ENCODE data around the gene B3GALT5. TPM values are rescaled to one million over a fixed set of nuclear protein-coding genes. Genes with fewer than 3 reads are reported as not detected.

The B3GALT5 gene
- total and polyA plus RNA-seq, 2 donors (not counting 1 experiment from before 2014, with no cell fraction given), result not detected

GRCh38 chr21:39597595-39597994 lies 15.1 kb upstream of the B3GALT5 start:
- H3K27me3 ChIP-seq (replicated peaks in 1 of 4; ENCODE audit: control extremely low read depth in 1 of 4, control insufficient read depth in 3 of 4, insufficient read depth in 4 of 4, low read length in 3 of 4), result no peaks in the 10 kb centered on the region
- Mint-ChIP-seq H3K27ac (no peak overlapping the region), H3K27me3 (peaks cover 6% of the 10 kb centered on the region), H3K4me3 (no peak overlapping the region), H3K9me3 (ENCODE audit: insufficient read depth) (no peaks in the 10 kb centered on the region), H3K4me1 (no peaks in the 10 kb centered on the region)
- DNase-seq (no peak), ATAC-seq (ENCODE audit: low read depth) (no peak)
- H2AFZ ChIP-seq (ENCODE audit: insufficient read depth, low read depth, low read length, poor library complexity, severe bottlenecking), result no peak overlapping the region
- TF ChIP-seq EZH2 (IDR thresholded peaks at IDR 0.05; ENCODE audit: borderline replicate concordance, insufficient read depth, low read depth, low read length, poor library complexity, severe bottlenecking) (no peak), CTCF (IDR thresholded peaks at IDR 0.05) (no peak)
- H3K9ac ChIP-seq (ENCODE audit: low read length), result no peak overlapping the region
- no peaks in the 10 kb centered on the region for H3K4me1 ChIP-seq (ENCODE audit: control insufficient read depth in 2 of 2, insufficient read depth in 2 of 2, low read length in 2 of 2)
- no peaks in the 10 kb centered on the region for H3K36me3 ChIP-seq (replicated peaks in 1 of 2; ENCODE audit: control extremely low read depth in 1 of 2, control insufficient read depth in 1 of 2, extremely low read depth in 1 of 2, insufficient read depth in 2 of 2, low read length in 1 of 2)
- ChIA-PET POLR2A (no interaction called here), CTCF (no interaction called here)
- 87% methylated on average over 7 of the region's 7 CpGs for WGBS (ENCODE audit: insufficient coverage)
- H3K79me2 ChIP-seq (ENCODE audit: control insufficient read depth, insufficient read depth, low read length), result no peaks in the 10 kb centered on the region
- intact Hi-C loops (cut with micrococcal nuclease), result no loop called here
- H3K4me2 ChIP-seq (replicated peaks; ENCODE audit: low read depth, low read length, poor library complexity, severe bottlenecking), result no peak overlapping the region
- peaks cover 0 to 7% (median 0%) of the 10 kb centered on the region in 3 donors for H3K9me3 ChIP-seq (ENCODE audit: control extremely low read depth in 1 of 3, control insufficient read depth in 2 of 3, insufficient read depth in 1 of 3, low read length in 2 of 3)
- no peak overlapping the region for H3K27ac ChIP-seq (ENCODE audit: low read length in 2 of 2)
- no peaks in the 10 kb centered on the region for H4K20me1 ChIP-seq (ENCODE audit: control insufficient read depth, insufficient read depth, low read length, poor library complexity, severe bottlenecking)
- no peak overlapping the region for H3K4me3 ChIP-seq (ENCODE audit: control extremely low read depth in 1 of 5, extremely low read depth in 1 of 5, insufficient read depth in 1 of 5, low read depth in 2 of 5, low read length in 4 of 5)

- no peaks in the 10 kb centered on the region for H3K36me3 ChIP-seq (replicated peaks in 1 of 2; ENCODE audit: control extremely low read depth in 1 of 2, control insufficient read depth in 1 of 2, extremely low read depth in 1 of 2, insufficient read depth in 2 of 2, low read length in 1 of 2)
- ChIA-PET POLR2A (no interaction called here), CTCF (no interaction called here)
- Mint-ChIP-seq H3K27me3 (peaks cover 6% of the 10 kb centered on the region), H3K4me1 (no peaks in the 10 kb centered on the region), H3K9me3 (ENCODE audit: insufficient read depth) (no peaks in the 10 kb centered on the region), H3K4me3 (no peak overlapping the region), H3K27ac (no peak overlapping the region)
- H3K9ac ChIP-seq (ENCODE audit: low read length), result no peak overlapping the region
- no peak for DNase-seq
- H3K9me3 ChIP-seq (ENCODE audit: control extremely low read depth in 1 of 3, control insufficient read depth in 2 of 3, insufficient read depth in 1 of 3, low read length in 2 of 3), result peaks cover 0 to 8% (median 0%) of the 10 kb centered on the region in 3 donors
- no peak overlapping the region for H3K4me3 ChIP-seq (ENCODE audit: control extremely low read depth in 1 of 5, extremely low read depth in 1 of 5, insufficient read depth in 1 of 5, low read depth in 2 of 5, low read length in 4 of 5)
- H3K4me2 ChIP-seq (replicated peaks; ENCODE audit: low read depth, low read length, poor library complexity, severe bottlenecking), result no peak overlapping the region
- ATAC-seq (ENCODE audit: low read depth), result no peak
- H3K79me2 ChIP-seq (ENCODE audit: control insufficient read depth, insufficient read depth, low read length), result no peaks in the 10 kb centered on the region
- H4K20me1 ChIP-seq (ENCODE audit: control insufficient read depth, insufficient read depth, low read length, poor library complexity, severe bottlenecking), result no peaks in the 10 kb centered on the region
- no peak overlapping the region for H3K27ac ChIP-seq (ENCODE audit: low read length in 2 of 2)
- 79% methylated on average over 4 of the region's 5 CpGs for WGBS (ENCODE audit: insufficient coverage)
- H3K4me1 ChIP-seq (ENCODE audit: control insufficient read depth in 2 of 2, insufficient read depth in 2 of 2, low read length in 2 of 2), result no peaks in the 10 kb centered on the region
- TF ChIP-seq CTCF (IDR thresholded peaks at IDR 0.05) (no peak), EZH2 (IDR thresholded peaks at IDR 0.05; ENCODE audit: borderline replicate concordance, insufficient read depth, low read depth, low read length, poor library complexity, severe bottlenecking) (no peak)
- no peak overlapping the region for H2AFZ ChIP-seq (ENCODE audit: insufficient read depth, low read depth, low read length, poor library complexity, severe bottlenecking)
- intact Hi-C loops (cut with micrococcal nuclease), result no loop called here
- H3K27me3 ChIP-seq (replicated peaks in 1 of 4; ENCODE audit: control extremely low read depth in 1 of 4, control insufficient read depth in 3 of 4, insufficient read depth in 4 of 4, low read length in 3 of 4), result no peaks in the 10 kb centered on the region
Observed at GRCh38 chr21:39599191-39599970, 13.4 kb upstream of the B3GALT5 start.

Data from B cell (primary cell).